ENCODE results near the gene CD93.

The CD93 gene

GRCh38 chr20:23086056-23086566 lies at the start of gene CD93:
TSS of gene CD93 (minus strand) at chr20:23086324. CDS start at chr20:23086192, 132 bp downstream.
- no peak for FAIRE-seq
- no peak for DNase-seq (ENCODE audit: low spot score)

GRCh38 chr20:23133560-23133998 lies 47.5 kb upstream of the CD93 start:
- FAIRE-seq = no peak

GRCh38 chr20:23132930-23133559 lies 46.9 kb upstream of the CD93 start:
- no peak for FAIRE-seq

More at GRCh38 chr20:23133560-23133998, 47.5 kb upstream of the CD93 start:
- DNase-seq (ENCODE audit: low spot score) = no peak

GRCh38 chr20:23132293-23132929 lies 46.3 kb upstream of the CD93 start:
- FAIRE-seq = no peak
- no peak for DNase-seq (ENCODE audit: low spot score)

More at GRCh38 chr20:23132930-23133559, 46.9 kb upstream of the CD93 start:
- DNase-seq (ENCODE audit: low spot score) = no peak

GRCh38 chr20:23131766-23132165 lies 45.6 kb upstream of the CD93 start:
- DNase-seq (ENCODE audit: low spot score) (peak; percentile 17), FAIRE-seq (no peak)

- FAIRE-seq (no peak), DNase-seq (ENCODE audit: low spot score) (no peak)
Measured at GRCh38 chr20:23130622-23131140, 44.6 kb upstream of the CD93 start.

- no peak for DNase-seq (ENCODE audit: low spot score)
- no peak for FAIRE-seq
Measured at GRCh38 chr20:23129891-23130621, 43.9 kb upstream of the CD93 start.

- DNase-seq (ENCODE audit: low spot score) (no peak), FAIRE-seq (no peak)
Measured at GRCh38 chr20:23129266-23129665, 43.1 kb upstream of the CD93 start.

- FAIRE-seq = no peak
- DNase-seq (ENCODE audit: low spot score) = no peak
Measured at GRCh38 chr20:23128461-23129125, 42.5 kb upstream of the CD93 start.

- no peak for FAIRE-seq
- DNase-seq (ENCODE audit: low spot score) = no peak
Measured at GRCh38 chr20:23127506-23128279, 41.6 kb upstream of the CD93 start.

- FAIRE-seq (no peak), DNase-seq (ENCODE audit: low spot score) (no peak)
Measured at GRCh38 chr20:23126281-23127061, 40.3 kb upstream of the CD93 start.

GRCh38 chr20:23125625-23126191 lies 39.6 kb upstream of the CD93 start:
- FAIRE-seq (no peak), DNase-seq (ENCODE audit: low spot score) (no peak)

- no peak for FAIRE-seq
- DNase-seq (ENCODE audit: low spot score) = no peak
Measured at GRCh38 chr20:23125159-23125558, 39.0 kb upstream of the CD93 start.

GRCh38 chr20:23123886-23124285 lies 37.8 kb upstream of the CD93 start:
- FAIRE-seq (no peak), DNase-seq (ENCODE audit: low spot score) (no peak)

- no peak for DNase-seq (ENCODE audit: low spot score)
- FAIRE-seq = no peak
Measured at GRCh38 chr20:23122796-23123655, 36.9 kb upstream of the CD93 start.

GRCh38 chr20:23122321-23122720 lies 36.2 kb upstream of the CD93 start:
- no peak for FAIRE-seq

GRCh38 chr20:23121751-23122320 lies 35.7 kb upstream of the CD93 start:
- no peak for FAIRE-seq
- DNase-seq (ENCODE audit: low spot score) = no peak

More at GRCh38 chr20:23122321-23122720, 36.2 kb upstream of the CD93 start:
- no peak for DNase-seq (ENCODE audit: low spot score)
